ENCODE data around the gene SIRT7. TPM values are rescaled to one million over a fixed set of nuclear protein-coding genes. Genes with fewer than 3 reads are reported as not detected.

Gene SIRT7
- polyA plus RNA-seq, 4 donors: 25.9 to 129 (median 60.4) TPM

DNA sequence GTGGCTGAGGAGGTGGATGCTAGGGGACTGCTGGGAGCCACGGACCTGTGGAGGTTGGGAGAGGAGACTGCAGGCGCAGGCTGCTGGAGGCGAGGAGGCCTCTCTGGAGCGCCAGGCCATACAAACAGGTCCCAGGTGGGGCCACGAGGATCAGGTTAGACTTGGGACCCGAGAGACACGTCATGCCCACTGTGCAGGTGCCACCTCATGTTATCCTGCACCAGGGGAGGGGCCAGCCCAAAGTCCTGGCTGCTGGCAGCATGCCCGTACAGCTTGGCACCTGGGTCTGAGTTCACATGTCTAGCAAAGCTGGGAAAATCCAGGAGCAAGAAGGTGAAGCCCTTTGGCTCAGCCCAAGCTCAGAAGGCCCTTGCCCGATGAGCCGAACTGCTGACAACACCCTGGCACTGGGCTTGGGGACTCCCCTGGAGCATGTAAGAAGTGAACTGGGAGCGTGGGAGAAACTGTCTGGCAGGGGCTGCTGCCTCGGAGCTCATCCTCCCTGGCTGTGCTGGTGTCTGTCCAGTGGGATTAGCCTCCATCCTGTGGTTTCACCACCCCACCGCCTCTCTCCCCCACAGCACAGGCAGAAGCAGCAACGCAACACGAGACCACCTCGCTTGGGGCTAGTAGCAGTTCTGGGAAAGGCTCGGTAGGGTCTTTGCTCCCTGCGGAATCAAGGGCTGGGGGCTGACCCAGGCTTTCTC is 52.1 kb downstream of the SIRT7 start:
- Histone ChIP-seq H3K9me3 (ENCODE audit: control insufficient read depth in 2 of 2, insufficient read depth in 1 of 2, low read depth in 1 of 2, low read length in 1 of 2) (no peaks in the 10 kb centered on the region), H3K36me3 (ENCODE audit: control insufficient read depth in 3 of 3, insufficient read depth in 2 of 3, low read depth in 1 of 3, low read length in 3 of 3) (peaks cover 4 to 77% (median 7%) of the 10 kb centered on the region in 3 donors), H3K27me3 (ENCODE audit: control insufficient read depth in 3 of 3, insufficient read depth in 3 of 3, low read length in 3 of 3) (no peaks in the 10 kb centered on the region), H3K27ac (ENCODE audit: low read depth in 1 of 3, low read length in 2 of 3) (peak overlapping the region; percentile 93 to 99 (median 96)), H3K4me3 (ENCODE audit: low read depth in 1 of 3, low read length in 3 of 3) (peak overlapping the region in 1 of 3 donors; percentile 4), H3K4me1 (ENCODE audit: control insufficient read depth in 3 of 3, insufficient read depth in 2 of 3, low read depth in 1 of 3, low read length in 2 of 3) (peaks cover 0 to 74% (median 13%) of the 10 kb centered on the region in 3 donors)
- WGBS, 3 donors: 21 to 55% (median 41%) methylated on average over 12 to 18 of the region's 18 CpGs
- DNase-seq (peak; percentile 93 to 99), FAIRE-seq (no peak)

DNA sequence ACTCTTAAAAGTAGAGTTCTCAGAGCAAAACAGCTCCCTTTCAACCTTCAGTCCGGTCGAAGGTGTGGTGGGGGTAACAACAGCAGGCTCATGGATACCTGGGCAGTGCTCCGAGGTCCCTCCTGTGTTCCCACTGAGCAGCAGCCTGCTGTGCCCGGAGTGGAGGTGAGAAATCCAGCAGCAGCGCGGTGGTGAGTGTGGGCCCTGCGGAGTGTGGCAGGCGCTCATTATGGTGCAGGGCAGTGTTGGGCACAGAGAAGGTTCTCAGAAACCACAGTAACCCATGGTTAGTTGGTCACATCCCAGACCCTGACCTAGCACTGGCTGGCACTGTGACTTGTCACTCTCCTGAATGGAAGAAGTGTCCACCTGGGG is 52.6 kb downstream of the SIRT7 start:
- peaks cover 0 to 74% (median 13%) of the 10 kb centered on the region in 3 donors for H3K4me1 ChIP-seq (ENCODE audit: control insufficient read depth in 3 of 3, insufficient read depth in 2 of 3, low read depth in 1 of 3, low read length in 2 of 3)
- peak overlapping the region; percentile 93 to 99 (median 96) for H3K27ac ChIP-seq (ENCODE audit: low read depth in 1 of 3, low read length in 2 of 3)
- H3K9me3 ChIP-seq (ENCODE audit: control insufficient read depth in 2 of 2, insufficient read depth in 1 of 2, low read depth in 1 of 2, low read length in 1 of 2): no peaks in the 10 kb centered on the region
- WGBS, 3 donors: 19 to 69% (median 56%) methylated on average over 8 of the region's 8 CpGs
- no peaks in the 10 kb centered on the region for H3K27me3 ChIP-seq (ENCODE audit: control insufficient read depth in 3 of 3, insufficient read depth in 3 of 3, low read length in 3 of 3)
- FAIRE-seq (no peak), DNase-seq (no peak)
- H3K36me3 ChIP-seq (ENCODE audit: control insufficient read depth in 3 of 3, insufficient read depth in 2 of 3, low read depth in 1 of 3, low read length in 3 of 3): peaks cover 4 to 77% (median 7%) of the 10 kb centered on the region in 3 donors
- H3K4me3 ChIP-seq (ENCODE audit: low read depth in 1 of 3, low read length in 3 of 3): no peak overlapping the region

DNA sequence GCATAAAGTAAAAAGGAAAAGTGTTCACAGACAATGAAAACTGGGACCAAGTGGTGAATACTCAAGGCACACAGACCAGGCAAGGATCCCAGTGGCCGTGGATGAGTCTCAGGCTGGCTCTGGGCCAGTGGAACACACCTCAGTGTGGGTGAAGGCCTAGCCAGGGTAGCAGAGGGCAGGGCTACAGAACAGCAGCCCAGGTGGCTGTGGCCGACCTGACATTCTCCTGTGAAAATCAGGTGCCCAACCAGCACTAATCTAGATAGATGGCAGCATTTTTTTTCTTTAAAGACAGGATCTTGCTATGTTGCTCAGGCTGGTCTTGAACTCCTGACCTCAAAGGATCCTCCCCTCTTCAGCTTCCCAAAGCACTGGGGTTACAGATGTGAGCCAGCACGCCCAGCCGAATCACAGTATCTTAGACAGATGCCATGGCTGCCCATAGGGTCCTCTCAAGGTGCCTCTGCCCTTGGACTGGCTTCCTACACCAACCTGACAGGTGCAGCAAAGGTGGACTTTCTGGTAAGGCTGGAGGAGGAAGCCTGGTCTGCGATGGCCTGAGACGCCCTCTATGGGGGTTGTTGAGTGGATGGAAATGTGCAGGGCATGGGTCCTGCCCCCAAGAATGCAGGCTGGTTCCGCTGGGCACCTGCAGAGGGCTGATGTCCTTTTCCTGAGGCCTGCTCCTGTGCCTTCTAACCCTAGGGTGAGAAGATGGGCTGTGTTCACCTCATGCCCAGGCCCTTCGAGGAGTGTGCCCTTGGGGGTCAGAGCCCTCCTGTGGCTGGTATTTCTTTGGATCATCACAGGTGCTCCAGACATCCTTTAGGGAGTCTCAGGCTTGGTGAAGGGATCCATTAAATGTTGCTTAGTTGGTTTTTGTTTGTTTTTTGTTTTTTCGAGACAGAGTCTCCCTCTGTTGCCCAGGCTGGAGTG is 53.9 kb downstream of the SIRT7 start:
- FAIRE-seq (no peak), DNase-seq (peak in 1 of 2 donors; percentile 58)
- H3K4me1 ChIP-seq (ENCODE audit: control insufficient read depth in 3 of 3, insufficient read depth in 2 of 3, low read depth in 1 of 3, low read length in 2 of 3): peaks cover 0 to 63% (median 13%) of the 10 kb centered on the region in 3 donors
- H3K27ac ChIP-seq (ENCODE audit: low read depth in 1 of 3, low read length in 2 of 3): peak overlapping the region; percentile 11 to 99 (median 71)
- peaks cover 4 to 70% (median 5%) of the 10 kb centered on the region in 3 donors for H3K36me3 ChIP-seq (ENCODE audit: control insufficient read depth in 3 of 3, insufficient read depth in 2 of 3, low read depth in 1 of 3, low read length in 3 of 3)
- H3K9me3 ChIP-seq (ENCODE audit: control insufficient read depth in 2 of 2, insufficient read depth in 1 of 2, low read depth in 1 of 2, low read length in 1 of 2): no peaks in the 10 kb centered on the region
- H3K27me3 ChIP-seq (ENCODE audit: control insufficient read depth in 3 of 3, insufficient read depth in 3 of 3, low read length in 3 of 3): no peaks in the 10 kb centered on the region
- H3K4me3 ChIP-seq (ENCODE audit: low read depth in 1 of 3, low read length in 3 of 3): no peak overlapping the region
- 56 to 71% (median 68%) methylated on average over 8 to 9 of the region's 9 CpGs for WGBS, 3 donors

GRCh38 chr17:81863123-81863675 is 54.8 kb downstream of the SIRT7 start:
- DNase-seq (peak; percentile 19 to 73), FAIRE-seq (no peak)
- Histone ChIP-seq H3K27me3 (ENCODE audit: control insufficient read depth in 3 of 3, insufficient read depth in 3 of 3, low read length in 3 of 3) (no peaks in the 10 kb centered on the region), H3K36me3 (ENCODE audit: control insufficient read depth in 3 of 3, insufficient read depth in 2 of 3, low read depth in 1 of 3, low read length in 3 of 3) (peaks cover 3 to 70% (median 7%) of the 10 kb centered on the region in 3 donors), H3K4me3 (ENCODE audit: low read depth in 1 of 3, low read length in 3 of 3) (peak overlapping the region in 1 of 3 donors; percentile 18), H3K9me3 (ENCODE audit: control insufficient read depth in 2 of 2, insufficient read depth in 1 of 2, low read depth in 1 of 2, low read length in 1 of 2) (no peaks in the 10 kb centered on the region), H3K27ac (ENCODE audit: low read depth in 1 of 3, low read length in 2 of 3) (peak overlapping the region in 2 of 3 donors; percentile 71 to 99), H3K4me1 (ENCODE audit: control insufficient read depth in 3 of 3, insufficient read depth in 2 of 3, low read depth in 1 of 3, low read length in 2 of 3) (peaks cover 0 to 65% (median 13%) of the 10 kb centered on the region in 3 donors)
- WGBS, 3 donors: 40 to 68% (median 47%) methylated on average over 6 of the region's 6 CpGs

Other genes with a start within 250 kb of the SIRT7 start
- gene ARL16, start 234.4 kb downstream of the SIRT7 start, polyA plus RNA-seq: 10 to 100 TPM; 34.1 to 76.9 (median 51.4) TPM
- 100 to 1,000 TPM in 2 of 4 donors, 10 to 100 TPM in 2; 78.8 to 284 (median 134) TPM for gene HGS, start 234.2 kb downstream of the SIRT7 start, polyA plus RNA-seq
- gene MRPL12, start 214.8 kb downstream of the SIRT7 start, polyA plus RNA-seq: 100 to 1,000 TPM in 3 of 4 donors, 10 to 100 TPM in 1; 46.3 to 258 (median 170) TPM
- gene SLC25A10, start 205.9 kb downstream of the SIRT7 start, polyA plus RNA-seq: 10 to 100 TPM; 40.3 to 79.1 (median 57.3) TPM
- 1 to 10 TPM in 3 of 4 donors, under 1 TPM in 1; 0.27 to 2.2 (median 1.7) TPM for gene GCGR, start 114.0 kb downstream of the SIRT7 start, polyA plus RNA-seq
- gene MCRIP1, start 84.9 kb downstream of the SIRT7 start, polyA plus RNA-seq: 10 to 100 TPM; 19.5 to 87.6 (median 48.5) TPM
- 1 to 10 TPM in 1 of 4 donors, under 1 TPM in 2, not detected in 1; 0.12 to 2.5 (median 0.49) TPM for gene PPP1R27, start 83.1 kb downstream of the SIRT7 start, polyA plus RNA-seq
- gene P4HB, start 57.6 kb downstream of the SIRT7 start, polyA plus RNA-seq: 1,000 to 10,000 TPM in 3 of 4 donors, 100 to 1,000 TPM in 1; 792 to 1,191 (median 1,005) TPM
- 100 to 1,000 TPM; 190 to 411 (median 341) TPM for gene ARHGDIA, start 46.8 kb downstream of the SIRT7 start, polyA plus RNA-seq
- 10 to 100 TPM; 22.8 to 86.7 (median 38.6) TPM for gene ALYREF, start 26.6 kb downstream of the SIRT7 start, polyA plus RNA-seq
- 100 to 1,000 TPM in 3 of 4 donors, 10 to 100 TPM in 1; 75.8 to 240 (median 187) TPM for gene ANAPC11, start 26.5 kb downstream of the SIRT7 start, polyA plus RNA-seq
- gene NPB, start 15.9 kb downstream of the SIRT7 start, polyA plus RNA-seq: 1 to 10 TPM in 1 of 4 donors, under 1 TPM in 3; 0.21 to 1.8 (median 0.59) TPM
- gene PCYT2, start 6.8 kb downstream of the SIRT7 start, polyA plus RNA-seq: 100 to 1,000 TPM in 3 of 4 donors, 10 to 100 TPM in 1; 32.6 to 303 (median 174) TPM
- gene MAFG, start 9.6 kb upstream of the SIRT7 start, polyA plus RNA-seq: 10 to 100 TPM in 2 of 4 donors, 1 to 10 TPM in 2; 7.6 to 17.1 (median 12.8) TPM
- 10 to 100 TPM in 2 of 4 donors, 1 to 10 TPM in 2; 8.3 to 71.6 (median 14.4) TPM for gene PYCR1, start 19.1 kb upstream of the SIRT7 start, polyA plus RNA-seq
- under 1 TPM in 2 of 4 donors, not detected in 2; 0.03 to 0.06 TPM for gene MYADML2, start 29.1 kb upstream of the SIRT7 start, polyA plus RNA-seq
- gene NOTUM, start 43.0 kb upstream of the SIRT7 start, polyA plus RNA-seq: 1 to 10 TPM in 2 of 4 donors, not detected in 2; 1.0 to 1.1 TPM
- gene ASPSCR1, start 59.5 kb upstream of the SIRT7 start, polyA plus RNA-seq: 10 to 100 TPM; 23.5 to 96.7 (median 47.5) TPM
- gene CENPX, start 104.7 kb upstream of the SIRT7 start, polyA plus RNA-seq: 100 to 1,000 TPM in 3 of 4 donors, 10 to 100 TPM in 1; 43.4 to 241 (median 122) TPM
- 10 to 100 TPM; 10.8 to 26.7 (median 16.4) TPM for gene LRRC45, start 105.1 kb upstream of the SIRT7 start, polyA plus RNA-seq
- 10 to 100 TPM in 1 of 4 donors, 1 to 10 TPM in 2, under 1 TPM in 1; 0.81 to 11.2 (median 4.4) TPM for gene RAC3, start 113.5 kb upstream of the SIRT7 start, polyA plus RNA-seq
- gene DCXR, start 119.5 kb upstream of the SIRT7 start, polyA plus RNA-seq: 100 to 1,000 TPM in 3 of 4 donors, 10 to 100 TPM in 1; 41.1 to 147 (median 112) TPM
- 10 to 100 TPM; 35.4 to 43.8 (median 39.2) TPM for gene RFNG, start 133.6 kb upstream of the SIRT7 start, polyA plus RNA-seq
- gene GPS1, start 133.7 kb upstream of the SIRT7 start, polyA plus RNA-seq: 100 to 1,000 TPM in 2 of 4 donors, 10 to 100 TPM in 2; 80.4 to 161 (median 120) TPM
- gene DUS1L, start 147.6 kb upstream of the SIRT7 start, polyA plus RNA-seq: 100 to 1,000 TPM in 3 of 4 donors, 10 to 100 TPM in 1; 86.6 to 170 (median 127) TPM
- 100 to 1,000 TPM in 1 of 4 donors, 10 to 100 TPM in 3; 13.2 to 103 (median 21.7) TPM for gene FASN, start 180.1 kb upstream of the SIRT7 start, polyA plus RNA-seq

Measured in small intestine (tissue), 7 donors.